Measurements from ENCODE around the gene RNLS.

DNA sequence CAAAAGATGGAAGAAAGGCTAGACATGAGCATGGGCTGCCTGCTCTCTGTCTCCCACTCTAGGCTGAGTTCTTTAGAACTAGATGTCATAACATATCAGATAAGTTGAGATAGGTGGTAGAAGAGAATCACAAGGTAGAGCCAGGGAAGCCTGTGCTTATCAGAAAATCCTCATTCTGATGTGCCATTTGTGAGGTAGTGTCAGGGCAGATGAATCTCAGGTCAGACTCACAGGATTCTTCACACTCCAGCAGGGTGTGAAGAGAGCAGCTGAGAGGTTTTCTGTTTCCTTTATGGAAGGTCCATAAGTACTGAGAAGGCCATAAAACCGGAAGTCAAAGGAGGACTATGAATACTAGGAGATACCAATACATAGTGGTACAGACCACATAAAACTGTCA is 132.9 kb downstream of the RNLS start:
- TF ChIP-seq, protein P1, sequence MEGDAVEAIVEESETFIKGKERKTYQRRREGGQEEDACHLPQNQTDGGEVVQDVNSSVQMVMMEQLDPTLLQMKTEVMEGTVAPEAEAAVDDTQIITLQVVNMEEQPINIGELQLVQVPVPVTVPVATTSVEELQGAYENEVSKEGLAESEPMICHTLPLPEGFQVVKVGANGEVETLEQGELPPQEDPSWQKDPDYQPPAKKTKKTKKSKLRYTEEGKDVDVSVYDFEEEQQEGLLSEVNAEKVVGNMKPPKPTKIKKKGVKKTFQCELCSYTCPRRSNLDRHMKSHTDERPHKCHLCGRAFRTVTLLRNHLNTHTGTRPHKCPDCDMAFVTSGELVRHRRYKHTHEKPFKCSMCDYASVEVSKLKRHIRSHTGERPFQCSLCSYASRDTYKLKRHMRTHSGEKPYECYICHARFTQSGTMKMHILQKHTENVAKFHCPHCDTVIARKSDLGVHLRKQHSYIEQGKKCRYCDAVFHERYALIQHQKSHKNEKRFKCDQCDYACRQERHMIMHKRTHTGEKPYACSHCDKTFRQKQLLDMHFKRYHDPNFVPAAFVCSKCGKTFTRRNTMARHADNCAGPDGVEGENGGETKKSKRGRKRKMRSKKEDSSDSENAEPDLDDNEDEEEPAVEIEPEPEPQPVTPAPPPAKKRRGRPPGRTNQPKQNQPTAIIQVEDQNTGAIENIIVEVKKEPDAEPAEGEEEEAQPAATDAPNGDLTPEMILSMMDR (conservative IDR thresholded peaks at IDR 0.05; ENCODE audit: low read depth, low read length), result no peak
- no peak for TF ChIP-seq EZH2 (IDR thresholded peaks at IDR 0.05; ENCODE audit: borderline replicate concordance, low read depth, low read length, poor library complexity, severe bottlenecking)

All from A673 (cell line).